ENCODE results near the gene EIF4E1B. TPM values are rescaled to one million over a fixed set of nuclear protein-coding genes. Genes with fewer than 3 reads are reported as not detected.

The EIF4E1B gene
- total RNA-seq, 1 experiment from 2014 or later = not detected

GRCh38 chr5:176624142-176624541, 6.3 kb upstream of the EIF4E1B start:
- in situ Hi-C loops (cut with HindIII; ENCODE audit: low sequenced_read_pairs) = no loop called here

GRCh38 chr5:176624938-176625337, 5.5 kb upstream of the EIF4E1B start:
- in situ Hi-C loops (cut with HindIII; ENCODE audit: low sequenced_read_pairs) = no loop called here
- no peak for DNase-seq (ENCODE audit: low spot score)

More at GRCh38 chr5:176624142-176624541, 6.3 kb upstream of the EIF4E1B start:
- DNase-seq (ENCODE audit: low spot score) = no peak

- in situ Hi-C loops (cut with HindIII; ENCODE audit: low sequenced_read_pairs) = no loop called here
- DNase-seq (ENCODE audit: low spot score) = no peak
Measured at GRCh38 chr5:176625512-176625911, 5.0 kb upstream of the EIF4E1B start.

- no peak for DNase-seq (ENCODE audit: low spot score)
- in situ Hi-C loops (cut with HindIII; ENCODE audit: low sequenced_read_pairs) = no loop called here
Measured at GRCh38 chr5:176625966-176626875, 4.3 kb upstream of the EIF4E1B start.

- in situ Hi-C loops (cut with HindIII; ENCODE audit: low sequenced_read_pairs) = no loop called here
- DNase-seq (ENCODE audit: low spot score) = no peak
Measured at GRCh38 chr5:176626876-176627236, 3.6 kb upstream of the EIF4E1B start.

- DNase-seq (ENCODE audit: low spot score) = no peak
- in situ Hi-C loops (cut with HindIII; ENCODE audit: low sequenced_read_pairs) = no loop called here
Measured at GRCh38 chr5:176627582-176627981, 2.9 kb upstream of the EIF4E1B start.

- peak; percentile 76 for DNase-seq (ENCODE audit: low spot score)
- in situ Hi-C loops (cut with HindIII; ENCODE audit: low sequenced_read_pairs) = no loop called here
Measured at GRCh38 chr5:176628406-176629228, 1.9 kb upstream of the EIF4E1B start.

GRCh38 chr5:176629317-176629852, 1.1 kb upstream of the EIF4E1B start:
- DNase-seq (ENCODE audit: low spot score) = no peak
- in situ Hi-C loops (cut with HindIII; ENCODE audit: low sequenced_read_pairs) = no loop called here

- in situ Hi-C loops (cut with HindIII; ENCODE audit: low sequenced_read_pairs) = no loop called here
- DNase-seq (ENCODE audit: low spot score) = peak; percentile 52
Measured at GRCh38 chr5:176630681-176631222, 277 bp downstream of the EIF4E1B start.

- in situ Hi-C loops (cut with HindIII; ENCODE audit: low sequenced_read_pairs) = no loop called here
Measured at GRCh38 chr5:176631383-176632200, 1.1 kb downstream of the EIF4E1B start.

GRCh38 chr5:176632745-176633144, 2.3 kb downstream of the EIF4E1B start:
- in situ Hi-C loops (cut with HindIII; ENCODE audit: low sequenced_read_pairs) = no loop called here
- DNase-seq (ENCODE audit: low spot score) = peak; percentile 97

More at GRCh38 chr5:176631383-176632200, 1.1 kb downstream of the EIF4E1B start:
- DNase-seq (ENCODE audit: low spot score) = peak; percentile 88

- DNase-seq (ENCODE audit: low spot score) = no peak
- in situ Hi-C loops (cut with HindIII; ENCODE audit: low sequenced_read_pairs) = no loop called here
Measured at GRCh38 chr5:176633598-176633997, 3.1 kb downstream of the EIF4E1B start.

GRCh38 chr5:176636426-176636825, 6.0 kb downstream of the EIF4E1B start:
- in situ Hi-C loops (cut with HindIII; ENCODE audit: low sequenced_read_pairs) = no loop called here
- DNase-seq (ENCODE audit: low spot score) = no peak

GRCh38 chr5:176637556-176637955, 7.1 kb downstream of the EIF4E1B start:
- no peak for DNase-seq (ENCODE audit: low spot score)
- in situ Hi-C loops (cut with HindIII; ENCODE audit: low sequenced_read_pairs) = no loop called here

- no peak for DNase-seq (ENCODE audit: low spot score)
- in situ Hi-C loops (cut with HindIII; ENCODE audit: low sequenced_read_pairs) = no loop called here
Measured at GRCh38 chr5:176638437-176638836, 8.0 kb downstream of the EIF4E1B start.

GRCh38 chr5:176639208-176639607, 8.7 kb downstream of the EIF4E1B start:
- in situ Hi-C loops (cut with HindIII; ENCODE audit: low sequenced_read_pairs) = no loop called here
- no peak for DNase-seq (ENCODE audit: low spot score)

- peak; percentile 97 for DNase-seq (ENCODE audit: low spot score)
- in situ Hi-C loops (cut with HindIII; ENCODE audit: low sequenced_read_pairs) = no loop called here
Measured at GRCh38 chr5:176639981-176640380, 9.5 kb downstream of the EIF4E1B start.

GRCh38 chr5:176640616-176641015, 10.1 kb downstream of the EIF4E1B start:
- in situ Hi-C loops (cut with HindIII; ENCODE audit: low sequenced_read_pairs) = no loop called here

More at GRCh38 chr5:176640616-176641015, 10.1 kb downstream of the EIF4E1B start:
- DNase-seq (ENCODE audit: low spot score) = no peak
